ENCODE measurements around the gene SEC24C.

The SEC24C gene

DNA sequence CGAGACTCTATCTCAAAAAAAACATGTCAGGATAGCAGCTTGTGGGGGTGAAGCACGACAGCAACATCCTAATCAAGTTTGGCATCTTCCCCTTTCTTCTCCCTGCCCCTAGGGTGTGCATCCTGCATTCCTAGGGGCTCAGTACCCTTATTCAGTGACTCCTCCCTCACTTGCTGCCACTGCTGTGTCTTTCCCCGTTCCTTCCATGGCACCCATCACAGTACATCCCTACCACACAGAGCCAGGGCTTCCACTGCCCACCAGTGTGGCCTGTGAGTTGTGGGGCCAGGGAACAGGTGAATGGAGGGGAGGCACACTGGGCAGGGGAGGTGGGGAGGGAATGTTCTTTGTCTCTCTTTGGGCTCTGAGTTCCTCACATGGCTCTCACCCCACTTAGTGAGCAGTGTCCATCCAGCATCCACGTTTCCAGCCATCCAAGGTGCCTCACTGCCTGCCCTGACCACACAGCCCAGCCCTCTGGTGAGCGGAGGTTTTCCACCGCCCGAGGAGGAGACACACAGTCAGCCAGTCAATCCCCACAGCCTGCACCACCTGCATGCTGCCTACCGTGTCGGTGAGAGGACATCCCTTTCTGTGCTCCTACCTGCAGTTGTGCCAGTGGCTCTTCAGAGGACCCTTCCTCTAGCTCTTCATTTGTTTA lies 55.9 kb downstream of the SEC24C start:
- H3K4me3 ChIP-seq (ENCODE audit: low read length, poor library complexity, severe bottlenecking): no peak overlapping the region
- H3F3A ChIP-seq (ENCODE audit: low read depth): no peaks in the 10 kb centered on the region
- H2AFZ ChIP-seq (ENCODE audit: low read length): no peak overlapping the region
- H3K4me1 ChIP-seq (ENCODE audit: insufficient read depth, low read length, poor library complexity, severe bottlenecking): no peaks in the 10 kb centered on the region
- H3K9ac ChIP-seq (ENCODE audit: low read depth, low read length, poor library complexity, severe bottlenecking): no peak overlapping the region
- no peaks in the 10 kb centered on the region for H3K27me3 ChIP-seq (ENCODE audit: insufficient read depth, low read length, poor library complexity, severe bottlenecking)
- H4K20me1 ChIP-seq (ENCODE audit: insufficient read depth, low read length, poor library complexity, severe bottlenecking): no peaks in the 10 kb centered on the region
- no peaks in the 10 kb centered on the region for H3K9me3 ChIP-seq (ENCODE audit: insufficient read depth, low read depth, low read length)
- no peak overlapping the region for H3K4me2 ChIP-seq (ENCODE audit: low read depth, low read length, poor library complexity, severe bottlenecking)
- no peak for TF ChIP-seq EZH2phosphoT487 (IDR thresholded peaks at IDR 0.05; ENCODE audit: borderline replicate concordance)
- TF ChIP-seq, protein P1, sequence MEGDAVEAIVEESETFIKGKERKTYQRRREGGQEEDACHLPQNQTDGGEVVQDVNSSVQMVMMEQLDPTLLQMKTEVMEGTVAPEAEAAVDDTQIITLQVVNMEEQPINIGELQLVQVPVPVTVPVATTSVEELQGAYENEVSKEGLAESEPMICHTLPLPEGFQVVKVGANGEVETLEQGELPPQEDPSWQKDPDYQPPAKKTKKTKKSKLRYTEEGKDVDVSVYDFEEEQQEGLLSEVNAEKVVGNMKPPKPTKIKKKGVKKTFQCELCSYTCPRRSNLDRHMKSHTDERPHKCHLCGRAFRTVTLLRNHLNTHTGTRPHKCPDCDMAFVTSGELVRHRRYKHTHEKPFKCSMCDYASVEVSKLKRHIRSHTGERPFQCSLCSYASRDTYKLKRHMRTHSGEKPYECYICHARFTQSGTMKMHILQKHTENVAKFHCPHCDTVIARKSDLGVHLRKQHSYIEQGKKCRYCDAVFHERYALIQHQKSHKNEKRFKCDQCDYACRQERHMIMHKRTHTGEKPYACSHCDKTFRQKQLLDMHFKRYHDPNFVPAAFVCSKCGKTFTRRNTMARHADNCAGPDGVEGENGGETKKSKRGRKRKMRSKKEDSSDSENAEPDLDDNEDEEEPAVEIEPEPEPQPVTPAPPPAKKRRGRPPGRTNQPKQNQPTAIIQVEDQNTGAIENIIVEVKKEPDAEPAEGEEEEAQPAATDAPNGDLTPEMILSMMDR (conservative IDR thresholded peaks at IDR 0.05; ENCODE audit: low read length): no peak
- H3K36me3 ChIP-seq (ENCODE audit: insufficient read depth, low read length): peaks cover 62% of the 10 kb centered on the region; the same call in 1 of the 2 replicates
- no peaks in the 10 kb centered on the region for H3K9me2 ChIP-seq (replicated peaks; ENCODE audit: low read depth, low read length)
- no peaks in the 10 kb centered on the region for H3K79me2 ChIP-seq (ENCODE audit: insufficient read depth, low read length)

- Histone ChIP-seq H2AFZ (ENCODE audit: low read length) (no peak overlapping the region), H3K36me3 (ENCODE audit: insufficient read depth, low read length) (peaks cover 60% of the 10 kb centered on the region; the same call in 1 of the 2 replicates), H3K9me3 (ENCODE audit: insufficient read depth, low read depth, low read length) (no peaks in the 10 kb centered on the region), H3K4me1 (ENCODE audit: insufficient read depth, low read length, poor library complexity, severe bottlenecking) (no peaks in the 10 kb centered on the region), H3K4me3 (ENCODE audit: low read length, poor library complexity, severe bottlenecking) (no peak overlapping the region), H3K9ac (ENCODE audit: low read depth, low read length, poor library complexity, severe bottlenecking) (no peak overlapping the region), H3K4me2 (ENCODE audit: low read depth, low read length, poor library complexity, severe bottlenecking) (no peak overlapping the region), H4K20me1 (ENCODE audit: insufficient read depth, low read length, poor library complexity, severe bottlenecking) (no peaks in the 10 kb centered on the region), H3K27me3 (ENCODE audit: insufficient read depth, low read length, poor library complexity, severe bottlenecking) (no peaks in the 10 kb centered on the region), H3K9me2 (replicated peaks; ENCODE audit: low read depth, low read length) (no peaks in the 10 kb centered on the region), H3F3A (ENCODE audit: low read depth) (no peaks in the 10 kb centered on the region), H3K79me2 (ENCODE audit: insufficient read depth, low read length) (no peaks in the 10 kb centered on the region)
- no peak for TF ChIP-seq EZH2phosphoT487 (IDR thresholded peaks at IDR 0.05; ENCODE audit: borderline replicate concordance)
- TF ChIP-seq, protein P1 (conservative IDR thresholded peaks at IDR 0.05; ENCODE audit: low read length): no peak
Measured at GRCh38 chr10:73800560-73801252, 56.5 kb downstream of the SEC24C start.

GRCh38 chr10:73801253-73801590 lies 57.0 kb downstream of the SEC24C start:
- Histone ChIP-seq H3K4me1 (ENCODE audit: insufficient read depth, low read length, poor library complexity, severe bottlenecking) (no peaks in the 10 kb centered on the region), H3K27me3 (ENCODE audit: insufficient read depth, low read length, poor library complexity, severe bottlenecking) (no peaks in the 10 kb centered on the region), H3F3A (ENCODE audit: low read depth) (no peaks in the 10 kb centered on the region), H2AFZ (ENCODE audit: low read length) (no peak overlapping the region), H3K9me2 (replicated peaks; ENCODE audit: low read depth, low read length) (no peaks in the 10 kb centered on the region), H3K4me2 (ENCODE audit: low read depth, low read length, poor library complexity, severe bottlenecking) (no peak overlapping the region), H4K20me1 (ENCODE audit: insufficient read depth, low read length, poor library complexity, severe bottlenecking) (no peaks in the 10 kb centered on the region), H3K36me3 (ENCODE audit: insufficient read depth, low read length) (peaks cover 64% of the 10 kb centered on the region; the same call in 1 of the 2 replicates), H3K4me3 (ENCODE audit: low read length, poor library complexity, severe bottlenecking) (no peak overlapping the region), H3K79me2 (ENCODE audit: insufficient read depth, low read length) (no peaks in the 10 kb centered on the region), H3K9me3 (ENCODE audit: insufficient read depth, low read depth, low read length) (no peaks in the 10 kb centered on the region), H3K9ac (ENCODE audit: low read depth, low read length, poor library complexity, severe bottlenecking) (no peak overlapping the region)
- TF ChIP-seq, protein P1 (conservative IDR thresholded peaks at IDR 0.05; ENCODE audit: low read length): no peak

Data from Loucy (cell line).